ENCODE results near the gene CNOT1. TPM values are rescaled to one million over a fixed set of nuclear protein-coding genes. Genes with fewer than 3 reads are reported as not detected.
A peak's percentile ranks its signal among the peaks of the same experiment; 100 is the strongest.
"Not testable (repeated sequence)": the region's sequence is repeated elsewhere in the genome, so short reads cannot be mapped to it uniquely, and the experiment has no call there.

Gene CNOT1
- total and polyA plus RNA-seq, 5 experiments from 2014 or later = 65.1 to 259 (median 95.9) TPM

- no peaks in the 10 kb centered on the region for H3K9me3 Mint-ChIP-seq
- H3K36me3 Mint-ChIP-seq = peaks cover 0 to 93% (median 20%) of the 10 kb centered on the region in 3 donors
- peaks cover 11 to 30% (median 21%) of the 10 kb centered on the region in 4 donors for H3K4me1 Mint-ChIP-seq
- no peak overlapping the region for H3K4me3 Mint-ChIP-seq
- POLR2A ChIA-PET = no interaction called here
- DNase-seq (no peak), ATAC-seq (no peak)
- peak overlapping the region in 3 of 10 donors; percentile 40 to 79 (median 44) for H3K27ac Mint-ChIP-seq
- H3K27me3 Mint-ChIP-seq = no peaks in the 10 kb centered on the region
Measured at GRCh38 chr16:58588406-58588805, 41.2 kb downstream of the CNOT1 start.

GRCh38 chr16:58586340-58587030 lies 43.1 kb downstream of the CNOT1 start:
- Mint-ChIP-seq H3K4me3 (no peak overlapping the region), H3K27ac (peak overlapping the region in 7 of 10 donors; percentile 0 to 62 (median 12)), H3K36me3 (peaks cover 0 to 92% (median 15%) of the 10 kb centered on the region in 3 donors), H3K27me3 (no peaks in the 10 kb centered on the region), H3K9me3 (no peaks in the 10 kb centered on the region), H3K4me1 (peaks cover 7 to 21% (median 20%) of the 10 kb centered on the region in 4 donors)
- POLR2A ChIA-PET = no interaction called here
- no peak for DNase-seq
- ATAC-seq = no peak

GRCh38 chr16:58584831-58585505 lies 44.7 kb downstream of the CNOT1 start:
- no peaks in the 10 kb centered on the region for H3K27me3 Mint-ChIP-seq
- H3K4me1 Mint-ChIP-seq = peaks cover 0 to 16% (median 10%) of the 10 kb centered on the region in 4 donors
- ATAC-seq = no peak
- no peak for DNase-seq
- H3K9me3 Mint-ChIP-seq = no peaks in the 10 kb centered on the region
- POLR2A ChIA-PET = no interaction called here
- peak overlapping the region in 4 of 10 donors; percentile 36 to 72 (median 52) for H3K27ac Mint-ChIP-seq
- H3K4me3 Mint-ChIP-seq = no peak overlapping the region
- peaks cover 0 to 92% (median 19%) of the 10 kb centered on the region in 3 donors for H3K36me3 Mint-ChIP-seq

DNA sequence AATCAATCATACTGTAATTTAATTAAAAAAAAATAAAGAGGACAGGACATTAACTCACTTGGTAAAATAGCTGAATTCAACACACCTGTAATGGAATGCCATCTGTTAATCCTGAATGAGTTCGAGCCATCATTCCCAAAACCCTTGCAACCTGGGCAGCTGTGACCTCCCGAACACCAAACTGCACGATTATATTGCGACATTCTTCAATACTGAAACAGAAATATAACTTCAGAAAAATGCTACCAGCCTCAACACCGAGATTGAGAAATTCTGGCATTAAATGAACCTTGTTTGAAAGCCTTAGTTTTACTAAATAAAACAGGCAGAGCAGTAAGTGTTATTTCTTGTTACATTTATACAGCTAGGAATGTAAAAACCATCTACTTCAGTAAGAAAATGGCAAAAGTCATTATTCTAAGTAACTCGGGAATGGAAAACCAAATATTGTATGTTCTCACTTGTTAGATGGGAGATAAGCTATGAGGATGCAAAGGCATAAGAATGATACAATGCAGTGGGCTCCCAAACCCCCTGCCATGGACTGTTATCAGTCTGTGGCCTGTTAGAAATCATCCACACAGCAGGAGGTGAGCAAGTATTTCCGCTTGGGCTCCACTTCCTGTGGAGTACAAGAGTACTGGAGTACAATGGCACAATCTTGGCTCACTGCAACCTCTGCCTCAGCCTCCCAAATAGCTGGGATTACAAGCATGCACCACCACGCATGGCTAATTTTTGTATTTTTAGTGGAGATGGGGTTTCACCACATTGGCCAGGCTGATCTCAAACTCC lies 46.5 kb downstream of the CNOT1 start:
- ATAC-seq (no peak), DNase-seq (no peak)
- Mint-ChIP-seq H3K9me3 (no peaks in the 10 kb centered on the region), H3K4me1 (peaks cover 0 to 9% (median 3%) of the 10 kb centered on the region in 4 donors), H3K36me3 (peaks cover 0 to 92% (median 23%) of the 10 kb centered on the region in 3 donors), H3K4me3 (no peak overlapping the region), H3K27me3 (no peaks in the 10 kb centered on the region), H3K27ac (peak overlapping the region in 1 of 10 donors; percentile 53)
- POLR2A ChIA-PET = no interaction called here

- no peaks in the 10 kb centered on the region for H3K9me3 Mint-ChIP-seq
- H3K27ac Mint-ChIP-seq = peak overlapping the region in 1 of 10 donors; percentile 55
- peaks cover 0 to 92% (median 21%) of the 10 kb centered on the region in 3 donors for H3K36me3 Mint-ChIP-seq
- DNase-seq (no peak), ATAC-seq (no peak)
- H3K4me3 Mint-ChIP-seq = no peak overlapping the region
- H3K4me1 Mint-ChIP-seq = peaks cover 0 to 9% (median 3%) of the 10 kb centered on the region in 4 donors
- POLR2A ChIA-PET = no interaction called here
- no peaks in the 10 kb centered on the region for H3K27me3 Mint-ChIP-seq
Measured at GRCh38 chr16:58582133-58582532, 47.5 kb downstream of the CNOT1 start.

DNA sequence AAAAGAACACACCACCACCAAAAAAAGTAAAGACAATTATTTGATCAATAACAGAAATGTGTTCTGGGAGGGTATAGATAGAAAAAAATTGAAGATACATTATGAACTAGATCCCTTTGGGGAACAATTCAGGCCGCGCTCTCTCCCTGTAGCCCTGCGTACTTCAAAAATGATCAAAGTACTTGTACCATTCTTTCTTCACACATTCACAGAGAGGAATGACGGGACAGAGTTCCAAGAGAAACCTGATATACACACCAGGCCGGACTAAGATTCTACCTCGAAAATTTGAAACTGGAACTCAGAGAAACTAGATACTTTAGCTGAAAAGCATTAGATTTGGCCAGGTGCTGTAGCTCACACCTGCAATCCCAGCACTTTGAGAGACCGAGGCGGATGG lies 50.0 kb downstream of the CNOT1 start:
- Mint-ChIP-seq H3K36me3 (peaks cover 0 to 93% (median 19%) of the 10 kb centered on the region in 3 donors), H3K4me1 (peaks cover 0 to 3% (median 0%) of the 10 kb centered on the region in 4 donors), H3K27me3 (no peaks in the 10 kb centered on the region), H3K4me3 (no peak overlapping the region), H3K9me3 (no peaks in the 10 kb centered on the region), H3K27ac (peak overlapping the region in 1 of 10 donors; percentile 34)
- POLR2A ChIA-PET = interaction anchor here (0.7 kb wide), 1 partner anchor 43 kb away, joined by 4 read pairs; no protein-coding TSS in a partner anchor
- ATAC-seq (no peak), DNase-seq (no peak)

GRCh38 chr16:58578642-58579041 lies 51.0 kb downstream of the CNOT1 start:
- H3K27me3 Mint-ChIP-seq = no peaks in the 10 kb centered on the region
- peaks cover 0 to 94% (median 21%) of the 10 kb centered on the region in 3 donors for H3K36me3 Mint-ChIP-seq
- H3K4me1 Mint-ChIP-seq = peaks cover 0 to 3% (median 0%) of the 10 kb centered on the region in 4 donors
- H3K4me3 Mint-ChIP-seq = no peak overlapping the region
- ATAC-seq (no peak), DNase-seq (no peak)
- no peaks in the 10 kb centered on the region for H3K9me3 Mint-ChIP-seq
- POLR2A ChIA-PET = interaction anchor here (0.6 to 0.7 kb wide), 3 partner anchors 49 to 142 kb away, joined by 3 read pairs; no protein-coding TSS in a partner anchor
- peak overlapping the region in 4 of 10 donors; percentile 5 to 32 (median 14) for H3K27ac Mint-ChIP-seq

DNA sequence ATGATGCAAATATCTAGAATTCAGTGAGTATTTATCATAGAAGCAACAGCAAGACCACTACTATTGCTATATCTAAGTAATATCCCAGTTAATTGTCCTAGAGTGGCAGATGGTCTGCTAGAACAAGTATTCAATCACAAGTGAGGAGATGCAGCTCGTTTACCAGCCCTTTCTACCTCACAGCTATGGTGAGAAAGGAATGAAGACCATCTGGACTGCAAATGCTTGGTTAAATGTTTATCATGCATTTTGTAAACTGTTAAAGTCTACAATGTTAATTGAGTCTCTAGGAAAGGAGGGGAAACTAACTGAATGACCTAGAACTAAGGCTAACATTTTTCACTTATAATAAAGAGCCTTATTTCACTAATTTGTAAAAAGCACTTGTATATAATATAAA lies 52.5 kb downstream of the CNOT1 start:
- Mint-ChIP-seq H3K4me3 (no peak overlapping the region), H3K27me3 (no peaks in the 10 kb centered on the region), H3K27ac (peak overlapping the region in 1 of 10 donors; percentile 24), H3K4me1 (no peaks in the 10 kb centered on the region), H3K36me3 (peaks cover 0 to 95% (median 23%) of the 10 kb centered on the region in 3 donors), H3K9me3 (no peaks in the 10 kb centered on the region)
- POLR2A ChIA-PET = no interaction called here
- ATAC-seq = no peak
- DNase-seq = no peak

DNA sequence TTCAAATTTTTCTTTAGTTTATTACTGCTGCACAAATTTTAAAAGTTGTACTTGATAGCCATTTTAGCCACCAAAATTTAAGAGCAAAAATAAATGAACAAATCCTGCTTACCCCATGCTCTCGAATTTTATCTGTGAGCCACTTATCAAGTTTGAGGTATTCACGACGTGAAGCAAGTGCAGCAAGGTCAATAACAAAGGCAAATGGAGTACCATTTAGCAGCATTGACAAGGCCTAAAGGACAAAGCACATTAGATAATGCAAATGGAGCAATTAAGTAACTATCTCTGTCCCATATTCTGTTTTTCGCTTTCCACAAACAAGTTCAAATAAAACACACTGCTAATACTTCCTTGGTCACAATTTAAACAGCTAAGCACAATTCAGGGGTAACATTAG lies 54.7 kb downstream of the CNOT1 start:
- POLR2A ChIA-PET = no interaction called here
- ATAC-seq (no peak), DNase-seq (no peak)
- H3K9me3 Mint-ChIP-seq = no peaks in the 10 kb centered on the region
- no peak overlapping the region for H3K4me3 Mint-ChIP-seq
- peaks cover 0 to 7% (median 2%) of the 10 kb centered on the region in 4 donors for H3K4me1 Mint-ChIP-seq
- peaks cover 0 to 96% (median 28%) of the 10 kb centered on the region in 3 donors for H3K36me3 Mint-ChIP-seq
- peak overlapping the region in 2 of 10 donors; percentile 36 to 73 for H3K27ac Mint-ChIP-seq
- H3K27me3 Mint-ChIP-seq = no peaks in the 10 kb centered on the region

DNA sequence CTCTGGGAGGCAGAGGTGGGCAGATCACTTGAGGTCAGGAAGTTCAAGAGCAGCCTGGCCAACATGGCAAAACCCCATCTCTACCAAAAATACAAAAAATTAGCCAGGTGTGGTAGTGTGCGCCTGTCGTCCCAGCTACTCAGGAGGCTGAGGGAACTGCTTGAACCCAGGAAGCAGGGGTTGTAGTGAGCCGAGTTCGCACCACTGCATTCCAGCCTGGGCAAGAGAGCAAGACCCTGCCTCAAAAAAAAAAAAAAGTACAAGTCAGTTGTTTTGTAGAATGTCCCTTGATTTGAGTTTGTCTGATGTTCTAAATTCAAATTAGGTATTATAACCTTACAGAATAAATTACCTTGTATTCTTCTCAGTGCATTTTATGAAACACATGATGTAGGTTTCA lies 63.9 kb downstream of the CNOT1 start:
- H3K36me3 Mint-ChIP-seq = peaks cover 0 to 87% (median 24%) of the 10 kb centered on the region in 3 donors
- H3K9me3 Mint-ChIP-seq, DNase-seq, H3K4me3 Mint-ChIP-seq, POLR2A ChIA-PET, H3K27ac Mint-ChIP-seq, H3K27me3 Mint-ChIP-seq, ATAC-seq: not testable (repeated sequence)
- H3K4me1 Mint-ChIP-seq = peaks cover 3 to 22% (median 8%) of the 10 kb centered on the region in 4 donors

- Mint-ChIP-seq H3K4me3 (no peak overlapping the region), H3K27me3 (no peaks in the 10 kb centered on the region), H3K9me3 (no peaks in the 10 kb centered on the region), H3K4me1 (peaks cover 3 to 12% (median 8%) of the 10 kb centered on the region in 4 donors), H3K27ac (peak overlapping the region in 1 of 10 donors; percentile 14), H3K36me3 (peaks cover 0 to 87% (median 18%) of the 10 kb centered on the region in 3 donors)
- no peak for ATAC-seq
- no peak for DNase-seq
- POLR2A ChIA-PET = no interaction called here
Measured at GRCh38 chr16:58563775-58564174, 65.9 kb downstream of the CNOT1 start.

DNA sequence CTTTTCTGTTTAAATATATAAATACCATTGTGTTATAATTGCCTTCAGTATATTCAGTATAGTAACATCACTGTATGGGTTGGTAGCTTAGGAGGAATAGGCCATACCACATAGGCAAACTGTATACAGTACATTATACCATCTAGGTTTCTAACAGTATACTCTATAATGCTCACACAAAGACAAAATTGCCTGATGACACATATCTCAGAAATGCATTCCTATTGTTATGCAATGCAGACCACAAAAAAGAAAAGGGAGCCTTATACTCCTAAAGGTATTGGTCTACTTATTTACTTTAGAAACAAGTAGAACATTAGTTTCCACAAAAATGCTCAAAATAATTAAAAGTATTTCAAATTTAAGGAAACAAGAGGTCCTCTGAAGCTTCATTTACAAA lies 66.4 kb downstream of the CNOT1 start:
- no peaks in the 10 kb centered on the region for H3K27me3 Mint-ChIP-seq
- no peak overlapping the region for H3K4me3 Mint-ChIP-seq
- no peaks in the 10 kb centered on the region for H3K9me3 Mint-ChIP-seq
- ATAC-seq (no peak), DNase-seq (no peak)
- POLR2A ChIA-PET = no interaction called here
- H3K27ac Mint-ChIP-seq = peak overlapping the region in 2 of 10 donors; percentile 1 to 51
- H3K36me3 Mint-ChIP-seq = peaks cover 0 to 87% (median 18%) of the 10 kb centered on the region in 3 donors
- H3K4me1 Mint-ChIP-seq = peaks cover 3 to 12% (median 8%) of the 10 kb centered on the region in 4 donors

Data from naive thymus-derived CD8-positive, alpha-beta T cell (primary cell).